T-helper 1 cell treated with Interleukin-12 subunit alpha and Interleukin-12 subunit beta and Interleukin-4 antibody, amounts not matched to agents 30 μg/mL and 1 μg/mL, for 36 hours (primary cell): ENCODE data around the gene GDF15.
A peak's percentile ranks its signal among the peaks of the same experiment; 100 is the strongest.
"Not testable (repeated sequence)": the region's sequence is repeated elsewhere in the genome, so short reads cannot be mapped to it uniquely, and the experiment has no call there.

Experiments
- H3K27ac Mint-ChIP-seq: one replicate; pipeline ENCODE4 v1.8.0; 2021; ENCODE audit warnings: mild to moderate bottlenecking, mixed read lengths
- H3K27me3 Mint-ChIP-seq: one replicate; pipeline ENCODE4 v1.8.0; 2021; ENCODE audit warnings: low read depth, mixed read lengths
- H3K36me3 Mint-ChIP-seq: one replicate; pipeline ENCODE4 v1.8.0; 2021; ENCODE audit warnings: low read depth, mixed read lengths
- H3K4me1 Mint-ChIP-seq: one replicate; pipeline ENCODE4 v1.8.0; 2021; ENCODE audit warnings: low read depth, mixed read lengths
- H3K4me3 Mint-ChIP-seq: one replicate; pipeline ENCODE4 v1.8.0; 2021; ENCODE audit warnings: mild to moderate bottlenecking, moderate library complexity, mixed read lengths
- H3K9me3 Mint-ChIP-seq: one replicate; pipeline ENCODE4 v1.8.0; 2021; ENCODE audit warnings: mixed read lengths

Gene GDF15

DNA sequence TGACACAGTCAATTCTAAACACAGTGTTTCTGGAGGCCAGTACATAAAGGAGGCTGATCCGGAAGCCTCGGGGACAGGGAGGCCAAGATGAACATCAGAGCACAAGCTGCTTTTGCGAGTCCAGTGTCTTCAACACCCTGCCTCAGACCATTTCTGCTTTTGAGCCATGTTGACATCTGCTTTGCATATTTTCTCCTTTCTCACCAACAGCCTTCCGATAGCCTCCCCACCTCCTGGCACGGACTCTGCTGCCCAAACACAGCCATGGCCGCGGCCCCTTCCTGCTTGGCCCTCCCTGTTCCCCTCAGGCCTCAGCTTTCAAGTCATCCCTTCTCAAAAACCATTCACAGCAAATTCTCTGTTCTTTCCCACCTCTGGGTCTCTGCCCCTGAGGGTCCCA is 7.9 kb downstream of the GDF15 start:
- Mint-ChIP-seq H3K27me3 (peaks cover 52% of the 10 kb centered on the region), H3K4me3 (no peak overlapping the region), H3K4me1 (peaks cover 2% of the 10 kb centered on the region), H3K36me3 (no peaks in the 10 kb centered on the region), H3K27ac (no peak overlapping the region), H3K9me3 (no peaks in the 10 kb centered on the region)

DNA sequence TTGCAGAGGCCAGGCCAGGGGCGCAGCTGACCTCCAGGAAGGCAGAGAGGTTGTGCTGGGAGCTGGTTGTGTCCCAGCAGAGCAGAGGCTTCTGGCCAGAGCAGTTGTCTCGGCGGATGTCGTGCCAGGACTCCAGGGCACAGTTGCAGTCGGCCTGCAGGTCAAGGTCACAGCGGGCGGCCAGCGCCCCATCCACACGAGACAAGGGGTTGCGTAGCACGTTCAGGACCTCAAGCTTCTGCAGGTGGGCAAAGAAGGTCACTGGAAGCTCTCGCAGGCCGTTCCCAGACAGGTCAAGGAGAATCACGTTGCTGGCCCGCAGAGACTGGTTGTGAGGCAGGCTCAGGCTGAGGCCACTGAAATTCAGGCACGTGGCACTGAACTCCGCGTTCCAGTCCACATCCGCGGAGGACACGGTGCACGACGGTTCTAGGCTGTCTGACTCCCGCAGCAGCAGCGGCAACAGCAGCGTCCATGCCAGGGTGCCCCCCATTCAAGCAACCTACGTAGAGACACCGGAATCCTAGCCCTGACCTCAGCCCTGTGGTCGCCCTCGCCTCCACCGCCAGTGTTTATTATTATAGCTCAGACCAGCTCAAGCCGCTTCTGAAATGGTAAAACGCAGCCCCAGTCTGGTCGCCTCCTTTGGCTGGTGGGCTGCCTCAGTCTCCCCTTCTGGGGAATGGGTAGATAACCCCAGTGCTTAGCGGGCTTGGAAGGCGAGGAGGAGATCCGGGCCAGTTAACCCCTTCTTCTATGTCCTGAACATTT is 10.7 kb downstream of the GDF15 start:
- no peak overlapping the region for H3K27ac Mint-ChIP-seq
- peaks cover 4% of the 10 kb centered on the region for H3K4me1 Mint-ChIP-seq
- H3K36me3 Mint-ChIP-seq, result no peaks in the 10 kb centered on the region
- no peaks in the 10 kb centered on the region for H3K9me3 Mint-ChIP-seq
- peaks cover 31% of the 10 kb centered on the region for H3K27me3 Mint-ChIP-seq
- no peak overlapping the region for H3K4me3 Mint-ChIP-seq

GRCh38 chr19:18397242-18398202 is 11.6 kb downstream of the GDF15 start, which contains the start of gene LRRC25:
LRRC25 (minus strand) TSS chr19:18397622; CDS start chr19:18396963, 659 bp downstream.
- Mint-ChIP-seq H3K27me3 (peaks cover 27% of the 10 kb centered on the region), H3K4me1 (peaks cover 6% of the 10 kb centered on the region), H3K36me3 (no peaks in the 10 kb centered on the region), H3K9me3 (no peaks in the 10 kb centered on the region), H3K4me3 (no peak within 1 kb of the TSS), H3K27ac (no peak within 1 kb of the TSS)

DNA sequence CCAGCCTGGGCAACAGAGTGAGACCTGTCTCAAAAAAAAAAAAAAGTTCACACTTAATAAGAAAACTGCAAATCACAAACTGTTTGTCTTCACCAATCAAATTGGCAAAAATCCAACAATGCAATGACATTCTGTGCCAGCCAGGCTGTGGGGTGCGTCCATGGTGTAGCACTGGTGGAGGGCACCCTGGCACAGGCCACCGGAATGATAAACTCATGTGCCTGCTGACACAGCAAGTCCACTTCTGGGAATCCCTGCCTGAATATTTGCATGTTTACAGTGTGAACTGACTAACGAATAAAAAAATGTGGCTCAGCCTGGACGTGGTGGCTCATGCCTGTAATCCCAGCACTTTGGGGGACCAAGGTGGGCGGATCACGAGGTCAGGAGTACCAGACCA is 13.1 kb downstream of the GDF15 start:
- Mint-ChIP-seq H3K4me3 (no peak overlapping the region), H3K27me3 (peaks cover 23% of the 10 kb centered on the region), H3K27ac (no peak overlapping the region), H3K4me1 (peaks cover 6% of the 10 kb centered on the region), H3K36me3 (no peaks in the 10 kb centered on the region), H3K9me3 (no peaks in the 10 kb centered on the region)

- Mint-ChIP-seq H3K27ac (no peak overlapping the region), H3K27me3 (peaks cover 13% of the 10 kb centered on the region), H3K9me3 (no peaks in the 10 kb centered on the region), H3K36me3 (no peaks in the 10 kb centered on the region), H3K4me3 (no peak overlapping the region), H3K4me1 (peaks cover 6% of the 10 kb centered on the region)
Observed at GRCh38 chr19:18401580-18402112, 15.7 kb downstream of the GDF15 start.

GRCh38 chr19:18402455-18403248 is 16.7 kb downstream of the GDF15 start:
- not testable (repeated sequence) for H3K9me3 Mint-ChIP-seq, H3K27ac Mint-ChIP-seq, H3K27me3 Mint-ChIP-seq, H3K4me3 Mint-ChIP-seq, H3K36me3 Mint-ChIP-seq, H3K4me1 Mint-ChIP-seq

DNA sequence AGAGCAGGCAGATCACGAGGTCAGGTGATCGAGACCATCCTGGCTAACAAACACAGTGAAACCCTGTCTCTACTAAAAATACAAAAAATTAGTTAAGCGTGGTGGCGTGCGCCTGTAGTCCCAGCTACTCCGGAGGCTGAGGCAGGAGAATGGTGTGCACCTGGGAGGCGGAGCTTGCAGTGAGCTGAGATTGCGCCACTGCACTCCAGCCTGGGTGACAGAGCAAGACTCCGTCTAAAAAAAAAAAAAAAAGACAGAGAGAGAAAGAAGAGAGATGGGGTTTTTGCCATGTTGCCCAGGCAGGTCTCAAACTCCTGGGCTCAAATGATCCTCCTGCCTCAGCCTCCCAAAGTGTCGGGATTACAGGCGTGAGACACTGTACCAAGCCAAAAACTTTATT is 19.8 kb downstream of the GDF15 start:
- not testable (repeated sequence) for H3K27ac Mint-ChIP-seq, H3K36me3 Mint-ChIP-seq, H3K4me3 Mint-ChIP-seq, H3K27me3 Mint-ChIP-seq, H3K9me3 Mint-ChIP-seq, H3K4me1 Mint-ChIP-seq

DNA sequence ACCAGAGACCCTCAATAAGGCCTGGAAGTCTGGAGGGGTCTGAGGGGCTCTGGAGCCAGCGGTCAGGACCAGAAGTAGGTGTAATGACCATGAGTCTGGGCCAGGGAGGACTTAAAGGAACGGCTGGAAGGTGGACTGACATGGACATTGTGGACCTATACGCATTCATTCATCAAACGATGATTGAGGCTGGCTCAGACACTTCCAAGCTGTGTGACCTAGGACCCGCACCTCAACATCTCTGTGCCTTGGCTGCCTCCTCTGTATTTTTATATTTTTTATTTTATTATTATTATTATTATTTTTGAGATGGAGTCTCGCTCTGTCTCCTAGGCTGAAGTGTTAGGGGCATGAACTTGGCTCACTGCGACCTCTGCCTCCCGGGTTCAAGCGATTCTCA is 20.8 kb downstream of the GDF15 start:
- no peaks in the 10 kb centered on the region for H3K9me3 Mint-ChIP-seq
- peaks cover 5% of the 10 kb centered on the region for H3K4me1 Mint-ChIP-seq
- no peaks in the 10 kb centered on the region for H3K36me3 Mint-ChIP-seq
- no peaks in the 10 kb centered on the region for H3K27me3 Mint-ChIP-seq
- H3K4me3 Mint-ChIP-seq, result no peak overlapping the region
- no peak overlapping the region for H3K27ac Mint-ChIP-seq

- H3K4me3 Mint-ChIP-seq, result no peak overlapping the region
- no peaks in the 10 kb centered on the region for H3K9me3 Mint-ChIP-seq
- peaks cover 4% of the 10 kb centered on the region for H3K4me1 Mint-ChIP-seq
- no peaks in the 10 kb centered on the region for H3K36me3 Mint-ChIP-seq
- H3K27me3 Mint-ChIP-seq, result peaks cover 4% of the 10 kb centered on the region
- H3K27ac Mint-ChIP-seq, result no peak overlapping the region
Observed at GRCh38 chr19:18408053-18408476, 22.1 kb downstream of the GDF15 start.

DNA sequence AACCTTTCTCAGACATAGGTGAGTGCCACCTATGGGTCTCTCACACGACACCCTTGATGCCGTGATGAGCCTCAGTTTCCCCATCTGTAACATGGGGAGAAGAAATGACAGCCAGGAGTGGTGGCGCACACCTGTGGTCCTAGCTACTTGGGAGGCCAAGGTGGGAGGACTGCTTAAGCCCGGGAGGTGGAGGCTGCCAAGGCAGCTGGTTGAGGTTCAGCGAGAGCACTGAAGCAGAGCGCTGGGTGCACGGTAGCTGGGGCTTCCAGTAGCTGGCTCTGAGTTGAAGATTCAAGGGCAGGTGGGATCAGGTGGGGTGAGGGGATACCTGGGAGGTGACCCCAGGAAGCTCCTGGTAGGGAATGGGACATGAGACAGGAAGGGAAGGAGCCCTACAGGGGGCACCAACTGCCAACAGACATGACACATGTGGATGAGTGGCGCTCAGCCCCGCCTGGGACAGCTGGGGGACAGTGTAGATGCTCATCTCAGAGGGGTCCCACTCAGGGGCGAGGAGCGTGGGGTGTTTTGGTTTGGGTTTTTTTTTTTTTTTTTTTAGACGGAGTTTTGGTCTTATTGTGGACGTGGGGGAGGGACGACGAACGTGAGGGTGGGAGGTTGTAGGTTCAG is 26.8 kb downstream of the GDF15 start:
- Mint-ChIP-seq H3K4me3 (no peak overlapping the region), H3K27me3 (peaks cover 4% of the 10 kb centered on the region), H3K27ac (no peak overlapping the region), H3K9me3 (no peaks in the 10 kb centered on the region), H3K4me1 (peaks cover 28% of the 10 kb centered on the region), H3K36me3 (no peaks in the 10 kb centered on the region)

DNA sequence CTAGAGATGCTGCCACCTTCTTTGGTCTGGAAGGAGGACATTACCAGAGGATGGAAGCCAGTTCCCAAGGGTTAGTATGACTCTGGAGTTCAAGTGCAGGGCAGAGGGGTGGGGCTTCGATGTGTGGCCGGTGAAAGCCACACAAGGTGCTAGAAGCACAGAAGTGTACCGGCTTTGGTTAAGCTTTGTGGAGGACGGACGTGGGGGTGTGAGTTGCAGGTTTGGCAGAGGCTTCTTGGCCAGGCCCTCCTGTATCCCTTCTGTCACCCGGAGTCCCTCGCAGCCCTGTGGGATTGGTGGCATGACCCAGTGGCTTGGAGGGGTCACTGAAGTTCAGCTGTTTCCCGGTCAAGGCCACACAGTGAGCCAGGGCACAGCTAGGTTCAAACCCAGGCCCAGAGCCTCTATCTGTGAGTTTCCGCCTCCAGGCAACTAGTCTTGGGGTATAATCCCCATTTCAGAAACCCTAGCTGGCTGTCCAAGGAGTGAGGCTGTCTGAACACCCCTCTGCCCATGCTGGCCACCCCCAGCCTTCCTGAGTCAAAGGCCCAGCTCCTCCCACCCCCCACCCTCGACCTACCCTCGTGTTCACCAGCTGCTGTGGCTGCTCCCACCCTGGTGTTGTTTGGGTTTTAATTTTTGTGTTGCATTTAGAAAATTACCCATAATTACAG is 28.7 kb downstream of the GDF15 start:
- Mint-ChIP-seq H3K27ac (peak overlapping the region; percentile 32), H3K9me3 (no peaks in the 10 kb centered on the region), H3K4me1 (peaks cover 39% of the 10 kb centered on the region), H3K27me3 (peaks cover 4% of the 10 kb centered on the region), H3K4me3 (no peak overlapping the region), H3K36me3 (no peaks in the 10 kb centered on the region)

GRCh38 chr19:18415178-18415867 is 29.4 kb downstream of the GDF15 start:
- Mint-ChIP-seq H3K4me3 (peak overlapping the region; percentile 71), H3K36me3 (peaks cover 2% of the 10 kb centered on the region), H3K27ac (no peak overlapping the region), H3K27me3 (peaks cover 4% of the 10 kb centered on the region), H3K4me1 (peaks cover 41% of the 10 kb centered on the region), H3K9me3 (no peaks in the 10 kb centered on the region)

DNA sequence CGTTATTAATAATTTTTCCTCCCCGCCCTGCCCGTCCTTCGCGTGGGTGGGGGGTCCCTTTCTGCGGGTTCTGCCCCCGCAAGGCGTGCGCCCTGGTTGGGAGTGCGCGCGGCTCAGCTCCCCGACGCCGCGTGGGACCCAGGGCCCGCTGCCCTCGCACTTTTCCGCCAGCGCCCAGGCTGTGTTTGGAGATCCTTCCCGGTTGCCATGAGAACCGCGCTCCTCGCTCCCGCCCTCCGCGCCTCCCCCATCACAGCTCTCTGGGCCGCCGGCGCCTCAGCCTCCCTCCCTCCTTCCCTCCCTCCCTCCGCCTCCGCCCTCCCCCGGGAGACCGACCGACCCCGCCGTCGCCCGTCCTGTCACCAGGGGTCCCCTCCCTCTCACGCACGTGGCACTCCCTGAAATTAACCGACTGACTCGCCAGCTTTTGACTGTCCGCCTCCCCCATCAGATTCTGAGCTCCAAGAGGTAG is 30.9 kb downstream of the GDF15 start:
- Mint-ChIP-seq H3K4me1 (peaks cover 50% of the 10 kb centered on the region), H3K27me3 (peaks cover 4% of the 10 kb centered on the region), H3K36me3 (peaks cover 2% of the 10 kb centered on the region), H3K4me3 (peak overlapping the region; percentile 76), H3K9me3 (no peaks in the 10 kb centered on the region), H3K27ac (peak overlapping the region; percentile 79)
